ENCODE results near the gene CTXN1.

The CTXN1 gene

DNA sequence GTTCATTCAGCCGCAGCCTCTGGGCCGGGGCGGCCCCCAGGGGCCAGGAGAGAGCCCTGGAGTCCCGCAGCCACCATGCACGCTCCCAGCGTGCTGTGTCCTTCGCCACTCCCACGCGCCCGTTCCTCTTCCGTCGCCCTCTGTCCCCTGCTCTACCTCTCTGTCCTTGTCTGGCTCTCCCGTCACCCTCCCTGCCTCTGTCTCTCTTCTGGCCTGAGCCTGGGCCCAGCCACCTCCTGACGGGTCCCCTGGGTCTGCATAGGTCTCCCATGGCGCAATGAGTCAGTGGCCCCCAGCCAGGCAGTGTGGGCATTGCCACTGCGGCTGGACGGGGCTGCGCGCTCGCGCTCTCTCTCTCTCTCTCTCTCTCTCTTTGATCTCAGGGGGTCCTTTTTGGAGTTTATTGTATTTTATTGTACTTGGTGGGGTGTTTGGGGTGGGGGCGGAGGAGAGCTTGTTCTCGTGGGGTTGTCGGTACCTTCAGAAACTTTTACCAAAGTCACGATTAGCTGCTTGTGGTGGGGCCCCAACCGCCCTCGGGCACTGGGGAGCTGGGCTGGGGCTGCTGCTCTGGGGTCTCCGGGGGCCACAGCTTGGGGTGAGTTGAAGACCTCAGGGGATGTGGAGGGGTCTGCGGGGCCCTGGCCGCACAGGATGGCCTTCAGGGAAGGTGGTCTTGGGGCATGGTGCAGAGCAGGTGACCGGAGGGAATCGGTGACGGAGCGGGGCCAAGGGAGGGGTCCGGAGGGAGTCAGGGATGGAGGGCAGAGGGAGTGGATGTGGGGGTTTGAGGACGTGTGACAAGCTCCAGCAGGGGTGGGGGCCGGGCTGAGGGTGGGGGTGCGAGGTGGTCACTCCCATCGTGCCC lies 13.0 kb downstream of the CTXN1 start:
- DNase-seq: no peak

DNA sequence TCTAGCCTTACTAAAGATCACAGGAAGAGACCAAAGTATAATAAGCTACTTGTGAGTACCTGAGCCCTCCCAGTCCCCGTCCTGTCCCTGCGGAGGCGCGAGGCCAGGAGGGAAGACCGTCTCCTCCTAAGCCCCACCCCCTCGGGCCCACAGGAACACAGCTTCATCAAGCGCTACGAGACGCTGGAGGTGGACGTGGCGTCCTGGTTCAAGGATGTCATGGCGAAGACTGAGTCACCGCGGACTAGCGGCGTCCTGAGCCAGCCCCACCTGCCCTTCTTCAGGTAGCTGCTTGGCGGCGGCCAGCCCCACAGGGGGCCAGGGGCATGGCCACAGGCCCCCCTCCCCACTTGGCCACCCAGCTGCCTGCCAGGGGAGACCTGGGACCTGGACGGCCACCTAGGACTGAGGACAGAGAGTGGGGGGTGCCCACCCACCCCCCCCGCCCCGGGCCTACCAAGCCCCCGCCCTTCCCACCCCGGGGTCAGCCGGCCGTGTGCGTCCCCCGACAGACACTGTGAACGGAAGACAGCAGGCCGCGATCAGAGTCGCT lies 13.7 kb downstream of the CTXN1 start:
- DNase-seq: no peak

DNA sequence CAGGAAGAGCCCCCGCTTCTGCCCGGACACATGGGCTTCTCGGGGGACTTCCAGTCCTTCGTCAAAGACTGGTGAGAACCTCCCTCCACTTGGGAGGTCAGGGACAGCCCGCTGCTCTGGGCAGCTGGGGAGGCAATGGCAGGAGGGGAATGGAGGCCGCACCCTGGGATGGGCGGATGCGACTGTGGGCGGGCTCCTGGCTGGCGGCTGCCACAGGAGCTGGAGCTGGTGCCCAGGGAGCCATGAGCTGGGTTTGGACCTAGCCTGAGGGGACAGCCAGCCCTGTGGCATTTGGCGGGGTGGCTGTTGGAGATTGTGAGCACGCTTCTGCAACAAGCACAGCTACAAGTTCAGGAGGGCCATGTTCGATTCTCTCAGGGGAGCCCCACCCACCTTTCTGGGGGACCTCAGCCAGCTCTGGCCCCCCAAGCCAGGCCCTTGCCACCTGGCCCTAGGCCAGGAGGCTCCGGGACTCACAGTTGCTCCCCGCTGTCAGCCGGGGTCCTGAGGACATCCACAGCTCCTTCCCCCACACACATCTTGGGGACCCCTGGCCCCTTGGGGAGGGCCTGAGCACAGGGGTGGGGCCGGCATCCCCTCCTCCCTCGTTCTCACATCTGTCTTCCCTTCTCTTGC lies 14.3 kb downstream of the CTXN1 start:
- no peak for DNase-seq

DNA sequence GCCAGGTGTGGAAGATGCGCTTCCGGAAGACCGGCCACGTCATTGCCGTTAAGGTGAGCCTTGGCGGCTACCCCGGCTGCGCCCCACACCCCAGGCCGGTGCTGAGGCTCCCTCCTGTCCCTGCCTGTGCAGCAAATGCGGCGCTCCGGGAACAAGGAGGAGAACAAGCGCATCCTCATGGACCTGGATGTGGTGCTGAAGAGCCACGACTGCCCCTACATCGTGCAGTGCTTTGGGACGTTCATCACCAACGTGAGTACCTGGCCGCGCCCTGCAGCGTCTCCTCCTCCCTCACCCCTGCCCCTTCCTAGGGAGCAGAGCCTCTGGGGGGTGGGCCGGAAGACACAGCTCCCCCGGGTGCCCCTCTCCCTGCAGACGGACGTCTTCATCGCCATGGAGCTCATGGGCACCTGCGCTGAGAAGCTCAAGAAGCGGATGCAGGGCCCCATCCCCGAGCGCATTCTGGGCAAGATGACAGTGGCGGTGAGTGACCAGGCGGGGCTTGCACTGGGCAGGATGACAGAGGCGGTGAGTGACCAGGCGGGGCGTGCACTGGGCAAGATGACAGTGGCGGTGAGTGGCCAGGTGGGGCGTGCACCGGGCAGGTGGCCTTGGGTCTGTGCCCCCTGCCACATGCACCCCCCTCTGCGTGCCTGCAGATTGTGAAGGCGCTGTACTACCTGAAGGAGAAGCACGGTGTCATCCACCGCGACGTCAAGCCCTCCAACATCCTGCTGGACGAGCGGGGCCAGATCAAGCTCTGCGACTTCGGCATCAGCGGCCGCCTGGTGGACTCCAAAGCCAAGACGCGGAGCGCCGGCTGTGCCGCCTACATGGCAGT lies 15.4 kb downstream of the CTXN1 start:
- DNase-seq: no peak

DNA sequence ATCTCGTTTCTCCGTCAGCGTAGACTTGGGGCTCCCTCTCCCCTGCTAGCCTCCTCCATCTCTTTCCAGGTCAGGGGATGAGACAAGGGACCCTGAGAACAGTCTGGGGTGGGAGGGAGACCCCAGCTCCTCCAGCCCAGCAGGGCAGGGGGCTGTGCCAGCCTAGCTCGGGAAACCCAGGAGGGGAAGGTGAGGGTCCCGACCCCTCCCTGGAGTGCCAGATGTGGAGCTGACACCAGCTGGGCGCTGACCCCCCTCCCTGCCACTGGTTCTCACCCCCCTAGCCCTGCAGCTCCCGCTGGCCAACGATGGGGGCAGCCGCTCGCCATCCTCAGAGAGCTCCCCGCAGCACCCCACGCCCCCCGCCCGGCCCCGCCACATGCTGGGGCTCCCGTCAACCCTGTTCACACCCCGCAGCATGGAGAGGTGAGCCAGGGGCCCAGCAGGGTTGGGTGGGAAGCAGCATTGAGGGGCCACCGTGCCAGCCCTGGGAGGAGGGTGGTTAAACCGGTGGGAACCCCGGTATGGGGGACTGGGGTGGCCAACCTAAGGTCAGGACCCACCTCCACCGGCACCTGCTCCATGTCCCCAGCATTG lies 16.4 kb downstream of the CTXN1 start:
- DNase-seq: no peak

DNA sequence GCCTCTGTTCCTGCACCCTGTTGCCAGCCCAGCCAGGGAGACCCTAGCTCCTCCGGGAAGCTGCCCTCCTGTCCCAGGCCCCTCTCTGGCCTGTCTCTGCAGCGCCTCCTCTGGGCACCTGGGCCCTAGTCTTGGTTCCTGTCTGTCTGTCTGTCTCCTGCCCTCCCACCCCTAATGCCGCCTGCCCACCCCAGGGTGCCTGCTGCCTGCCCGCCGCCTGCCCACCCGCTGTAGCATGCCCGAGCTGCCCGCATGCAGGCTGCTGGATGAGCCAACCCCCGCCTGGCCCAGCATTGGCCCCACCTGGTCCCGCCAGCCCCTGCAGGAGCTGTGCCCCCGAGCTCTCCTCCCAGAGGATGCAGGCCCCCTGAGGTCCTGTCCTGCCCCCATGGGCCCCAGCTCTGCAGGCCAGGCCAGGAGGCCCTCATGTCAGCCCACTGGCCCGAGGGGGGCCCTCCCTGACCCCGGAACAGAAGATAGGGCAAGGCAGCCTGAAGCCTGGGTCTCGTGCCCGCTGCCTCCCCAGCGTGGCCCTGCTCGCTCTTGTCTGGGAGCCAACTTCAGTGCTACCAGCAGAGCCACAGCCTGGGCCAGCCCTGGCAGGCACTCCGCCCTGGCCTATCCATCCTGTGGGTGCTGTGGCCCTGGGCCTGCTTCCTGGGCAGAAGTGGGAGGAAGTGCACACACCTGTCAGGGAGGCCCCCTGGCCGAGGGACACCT lies 17.0 kb downstream of the CTXN1 start:
- DNase-seq: no peak

DNA sequence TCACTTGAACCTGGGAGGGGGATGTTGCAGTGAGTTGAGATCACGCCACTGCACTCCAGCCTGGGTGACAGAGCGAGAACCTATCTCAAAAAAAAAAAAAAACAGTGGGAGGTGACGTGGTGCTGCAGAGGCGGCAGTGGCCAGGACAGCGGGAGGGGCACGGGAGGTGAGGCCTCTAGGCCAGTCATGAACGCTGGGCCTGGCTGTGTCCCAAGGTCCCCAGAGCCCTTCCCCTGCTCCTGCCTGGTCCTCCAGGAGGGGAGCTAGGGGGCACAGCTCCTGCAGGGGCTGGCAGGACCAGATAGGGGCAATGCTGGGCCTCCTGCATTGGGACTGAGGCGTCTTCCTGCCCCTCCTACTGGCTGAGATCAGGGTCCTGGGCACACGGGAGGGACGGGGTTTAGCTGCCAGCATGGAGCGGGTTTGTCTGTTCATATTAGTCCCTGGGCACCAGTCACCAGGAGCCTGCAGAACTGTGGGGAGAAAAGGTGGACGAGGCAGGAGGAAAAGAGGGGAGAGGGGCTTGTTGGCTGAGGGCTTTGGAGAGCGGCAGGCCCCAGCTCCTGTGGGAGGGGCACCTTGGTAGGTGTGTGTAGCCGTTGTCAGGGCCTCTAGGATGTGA lies 17.7 kb downstream of the CTXN1 start:
- no peak for DNase-seq

DNA sequence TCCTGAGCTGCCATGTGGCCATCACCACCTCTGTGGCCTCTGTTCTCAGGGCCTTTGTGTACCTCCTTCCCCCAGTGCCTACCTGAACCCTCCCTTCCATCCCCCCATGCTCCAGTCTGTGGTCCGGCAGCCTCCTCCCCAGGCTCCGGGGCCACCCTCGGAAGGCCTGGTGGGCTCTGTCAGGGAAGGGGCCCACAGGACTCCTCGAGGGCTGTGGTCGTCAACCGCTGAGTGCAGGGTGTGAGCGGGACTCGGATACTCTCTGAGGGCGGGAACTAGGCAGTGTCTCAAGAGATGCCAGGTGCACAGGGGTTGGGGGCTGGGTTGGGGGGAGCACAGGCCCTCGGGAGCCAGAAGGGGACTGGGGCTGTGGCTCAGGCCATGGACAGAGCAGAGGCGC lies 18.4 kb downstream of the CTXN1 start:
- no peak for DNase-seq

DNA sequence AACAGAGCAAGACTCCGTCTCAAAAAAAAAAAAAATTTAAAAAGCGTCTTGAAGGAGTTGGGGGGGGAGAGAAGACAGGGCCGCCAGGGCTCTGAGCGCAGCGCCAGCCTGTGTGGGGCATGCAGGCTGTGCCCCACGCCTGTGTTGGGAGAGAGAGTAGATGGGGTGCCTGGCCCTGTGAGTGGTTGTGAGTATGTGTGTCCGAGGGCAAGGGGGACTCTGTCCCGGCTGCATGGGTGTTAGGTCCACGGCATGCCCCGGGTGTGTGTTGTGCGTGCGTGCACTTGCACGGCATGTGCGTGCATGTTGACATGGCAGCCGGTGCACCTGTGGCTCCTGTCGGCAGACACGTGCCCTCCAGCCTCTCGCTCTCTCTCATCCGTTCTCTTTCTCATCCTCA lies 18.8 kb downstream of the CTXN1 start:
- DNase-seq: no peak

DNA sequence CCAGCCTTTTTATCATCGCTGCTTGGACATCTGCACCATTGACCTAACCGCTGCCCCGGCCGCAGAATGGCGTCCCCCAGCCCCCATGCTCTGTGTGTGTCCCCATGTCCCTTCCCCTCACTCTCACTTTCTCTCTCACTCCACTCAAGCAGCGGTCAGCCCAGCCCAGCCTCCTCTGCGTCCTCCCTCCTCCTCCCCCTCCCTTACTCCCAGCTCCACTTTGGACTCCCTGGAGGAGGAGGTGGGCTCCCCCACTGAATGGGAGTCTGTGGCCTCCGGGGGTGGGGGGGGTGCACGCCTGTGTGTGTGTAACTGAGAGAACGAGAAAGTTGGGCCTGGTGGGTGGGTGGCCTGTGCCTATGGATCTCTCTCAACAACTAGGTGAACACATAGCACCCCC lies 20.1 kb downstream of the CTXN1 start:
- no peak for DNase-seq

DNA sequence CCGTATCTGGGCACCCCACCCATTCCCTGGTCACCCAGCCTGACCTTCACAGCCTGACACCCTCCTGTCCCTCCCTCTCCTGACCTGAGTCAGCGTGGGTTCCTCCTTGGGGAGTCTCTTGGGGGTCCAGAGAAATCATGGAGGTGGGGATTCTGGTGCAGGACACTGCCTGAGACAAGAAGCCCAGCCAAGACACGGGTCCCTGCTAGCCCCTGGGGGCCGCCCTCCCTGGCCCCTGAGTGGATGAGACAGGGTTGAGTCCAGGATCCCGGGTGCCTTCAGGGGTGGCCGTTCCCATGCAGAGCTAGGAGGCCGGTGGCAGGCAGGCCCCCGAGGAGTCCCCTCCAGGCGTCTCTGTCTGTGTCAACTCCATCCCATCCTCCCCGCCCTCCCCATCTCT lies 20.7 kb downstream of the CTXN1 start:
- no peak for DNase-seq

DNA sequence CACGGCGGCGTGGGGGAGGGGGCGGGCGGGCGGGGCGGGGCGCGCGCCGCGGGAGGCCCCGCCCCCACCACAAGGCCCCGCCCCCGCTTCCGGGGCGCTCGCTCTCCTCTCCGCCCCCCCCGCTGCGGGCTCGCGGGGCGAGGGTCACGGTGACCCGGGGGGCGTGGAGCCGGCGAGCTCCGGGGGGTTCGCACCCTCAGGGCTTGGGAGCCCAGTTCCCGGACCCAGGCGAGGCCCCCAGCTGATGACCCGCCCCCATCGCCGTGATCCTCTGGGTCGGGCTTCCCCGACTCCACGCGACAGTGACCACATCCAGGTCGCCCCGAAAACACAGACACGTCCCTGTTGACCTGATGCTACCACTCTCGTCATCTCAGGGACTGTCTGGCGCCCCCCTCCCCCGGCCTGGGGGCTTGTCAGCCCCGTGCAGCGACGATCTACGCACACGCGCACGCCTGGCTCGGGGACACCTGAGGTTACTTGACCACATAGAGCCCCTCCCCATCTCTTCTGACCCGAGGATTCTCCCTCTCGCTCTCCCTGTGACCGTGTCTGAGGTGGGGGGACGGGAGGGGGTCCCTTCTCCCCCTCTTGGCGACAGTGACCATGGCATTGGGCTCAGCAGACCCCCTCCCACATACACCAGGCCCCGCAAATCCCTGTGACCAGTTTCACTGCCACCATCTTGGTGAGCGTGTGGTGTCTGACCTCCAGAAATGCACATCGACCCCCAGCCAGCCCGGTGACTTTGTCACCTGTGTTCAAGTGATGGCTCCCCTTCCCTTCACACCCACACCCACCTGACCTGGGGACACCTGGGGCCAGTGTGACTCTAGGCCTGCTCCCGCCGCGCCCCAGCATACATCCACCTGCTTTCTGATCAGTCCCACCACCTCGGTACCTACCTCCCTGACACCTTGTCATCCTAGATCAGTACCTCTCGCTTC lies 21.6 kb downstream of the CTXN1 start:
- no peak for DNase-seq

DNA sequence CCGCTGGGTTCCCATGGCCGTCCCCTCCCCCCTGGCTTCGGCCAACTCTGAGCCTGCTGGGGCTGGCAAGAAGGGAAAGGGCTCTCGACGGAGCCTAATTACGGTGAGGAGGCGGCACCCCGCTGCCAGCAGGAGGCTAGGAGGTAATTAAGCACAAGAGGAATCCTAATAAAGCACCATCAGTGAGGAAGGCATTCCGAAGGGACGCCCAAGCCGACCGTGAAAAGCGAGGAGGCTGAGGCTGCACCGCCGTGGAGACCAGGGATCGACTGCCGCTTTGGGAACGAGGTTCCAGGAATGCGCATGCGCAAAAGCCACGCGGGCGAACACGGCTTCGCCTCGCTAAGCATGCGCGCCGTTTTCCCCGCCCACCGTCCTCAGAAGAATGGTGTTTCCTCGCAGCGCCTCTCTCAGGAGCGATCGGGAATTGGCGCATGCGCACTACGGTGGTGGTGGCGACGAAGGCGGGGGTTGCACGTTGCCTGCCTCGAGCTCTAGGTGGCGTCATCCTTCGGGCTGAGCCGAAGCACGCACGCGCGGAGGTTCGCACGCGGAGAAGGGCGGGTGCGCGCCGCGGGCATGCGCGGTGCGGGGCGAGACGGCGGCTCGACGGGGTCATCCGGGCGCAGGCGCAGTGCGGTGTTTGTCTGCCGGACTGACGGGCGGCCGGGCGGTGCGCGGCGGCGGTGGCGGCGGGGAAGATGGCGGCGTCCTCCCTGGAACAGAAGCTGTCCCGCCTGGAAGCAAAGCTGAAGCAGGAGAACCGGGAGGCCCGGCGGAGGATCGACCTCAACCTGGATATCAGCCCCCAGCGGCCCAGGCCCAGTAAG lies 22.5 kb downstream of the CTXN1 start, which contains the start of gene MAP2K7:
Gene MAP2K7, plus strand, starts transcription at position 634 of the 830 bp plus-strand sequence. Its CDS starts 68 bp downstream, at position 702.
- peak; percentile 100 for DNase-seq

DNA sequence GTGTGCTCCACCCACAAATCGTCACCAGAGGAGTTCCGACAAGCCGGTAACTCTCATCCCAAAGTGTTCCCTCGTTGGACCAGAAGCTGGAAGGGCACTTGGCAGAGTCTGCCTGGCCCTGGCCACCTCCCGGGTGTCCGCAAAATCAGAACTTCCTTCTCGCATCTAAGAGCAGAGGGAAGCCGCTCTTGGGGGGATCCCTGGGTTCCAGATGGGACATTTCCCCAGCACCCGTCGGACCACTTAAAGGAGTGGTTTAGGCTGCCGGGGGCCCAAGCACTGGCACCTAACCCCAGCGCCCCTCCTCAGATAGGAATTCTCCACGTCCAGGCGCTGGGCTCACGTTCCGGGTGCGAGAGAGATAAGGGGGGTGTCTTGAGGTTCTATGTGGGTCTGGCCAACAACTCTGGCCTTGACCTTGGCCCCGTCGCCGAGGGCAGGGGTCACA lies 23.1 kb downstream of the CTXN1 start:
- no peak for DNase-seq

DNA sequence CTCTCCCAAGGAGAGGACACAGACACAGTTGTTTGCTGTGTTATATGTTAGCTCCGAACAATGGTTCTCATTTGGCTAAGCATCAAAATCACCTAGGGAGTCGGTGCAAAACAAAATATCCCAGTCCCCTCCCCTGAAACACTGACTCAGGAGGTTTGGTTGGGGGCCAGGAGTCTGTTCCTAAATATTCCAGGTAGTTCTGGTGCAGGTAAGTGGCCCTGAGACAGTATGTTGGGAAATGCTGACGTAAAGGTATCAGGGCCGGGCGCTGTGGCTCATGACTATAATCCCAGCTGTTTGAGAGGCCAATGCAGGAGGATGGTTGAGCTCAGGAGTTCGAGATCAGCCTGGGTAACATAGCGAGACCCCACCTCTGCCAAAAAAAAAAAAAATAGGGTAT lies 24.6 kb downstream of the CTXN1 start:
- no peak for DNase-seq

DNA sequence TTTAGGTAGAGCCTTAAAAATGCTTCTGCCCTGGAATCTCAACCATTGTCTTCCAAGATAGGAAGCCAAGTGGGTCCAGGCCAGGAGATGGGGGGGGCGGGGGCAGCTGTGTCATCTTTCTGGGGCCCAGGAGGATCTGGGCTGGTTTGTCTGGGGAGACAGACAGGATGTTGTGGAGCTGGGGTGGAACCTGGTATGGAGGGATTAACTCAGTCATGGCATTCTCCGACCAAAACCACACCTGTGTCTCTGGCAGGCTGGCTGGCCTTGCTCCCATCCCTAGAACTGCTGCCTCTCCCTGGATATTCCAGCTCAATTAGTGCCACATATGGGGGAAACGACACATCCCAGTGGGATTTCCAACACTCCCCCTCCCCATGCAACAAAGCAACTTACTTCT lies 25.0 kb downstream of the CTXN1 start:
- DNase-seq: no peak

DNA sequence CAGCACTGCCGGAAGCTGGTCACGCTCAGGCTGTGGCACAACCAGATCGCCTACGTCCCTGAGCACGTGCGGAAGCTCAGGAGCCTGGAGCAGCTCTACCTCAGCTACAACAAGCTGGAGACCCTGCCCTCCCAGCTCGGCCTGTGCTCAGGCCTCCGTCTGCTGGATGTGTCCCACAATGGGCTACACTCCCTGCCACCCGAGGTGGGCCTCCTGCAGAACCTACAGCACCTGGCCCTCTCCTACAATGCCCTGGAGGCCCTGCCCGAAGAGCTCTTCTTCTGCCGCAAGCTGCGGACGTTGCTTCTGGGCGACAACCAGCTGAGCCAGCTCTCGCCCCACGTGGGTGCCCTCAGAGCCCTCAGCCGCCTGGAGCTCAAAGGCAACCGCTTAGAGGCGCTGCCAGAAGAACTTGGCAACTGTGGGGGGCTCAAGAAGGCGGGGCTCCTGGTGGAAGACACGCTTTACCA lies 25.5 kb downstream of the CTXN1 start:
- DNase-seq: no peak

DNA sequence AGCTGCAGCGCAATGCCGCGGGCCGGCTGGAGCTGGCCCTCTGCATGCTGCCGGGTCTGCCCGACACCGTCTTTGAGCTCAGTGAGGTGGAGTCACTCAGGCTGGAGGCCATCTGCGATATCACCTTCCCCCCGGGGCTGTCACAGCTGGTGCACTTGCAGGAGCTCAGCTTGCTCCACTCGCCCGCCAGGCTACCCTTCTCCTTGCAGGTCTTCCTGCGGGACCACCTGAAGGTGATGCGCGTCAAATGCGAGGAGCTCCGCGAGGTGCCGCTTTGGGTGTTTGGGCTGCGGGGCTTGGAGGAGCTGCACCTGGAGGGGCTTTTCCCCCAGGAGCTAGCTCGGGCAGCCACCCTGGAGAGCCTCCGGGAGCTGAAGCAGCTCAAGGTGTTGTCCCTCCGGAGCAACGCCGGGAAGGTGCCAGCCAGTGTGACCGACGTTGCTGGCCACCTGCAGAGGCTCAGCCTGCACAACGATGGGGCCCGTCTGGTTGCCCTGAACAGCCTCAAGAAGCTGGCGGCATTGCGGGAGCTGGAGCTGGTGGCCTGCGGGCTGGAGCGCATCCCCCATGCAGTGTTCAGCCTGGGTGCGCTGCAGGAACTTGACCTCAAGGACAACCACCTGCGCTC lies 26.1 kb downstream of the CTXN1 start:
- no peak for DNase-seq

DNA sequence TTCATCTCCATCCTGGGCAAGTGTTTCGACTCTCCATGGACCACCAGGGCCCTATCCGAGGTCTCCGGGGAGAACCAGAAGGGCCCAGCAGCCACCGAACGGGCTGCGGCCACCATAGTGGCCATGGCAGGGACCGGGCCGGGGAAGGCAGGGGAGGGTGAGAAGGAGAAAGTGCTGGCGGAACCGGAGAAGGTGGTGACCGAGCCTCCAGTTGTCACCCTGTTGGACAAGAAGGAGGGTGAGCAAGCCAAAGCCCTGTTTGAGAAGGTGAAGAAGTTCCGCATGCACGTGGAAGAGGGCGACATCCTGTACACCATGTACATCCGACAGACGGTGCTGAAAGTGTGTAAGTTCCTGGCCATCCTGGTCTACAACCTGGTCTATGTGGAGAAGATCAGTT lies 27.0 kb downstream of the CTXN1 start:
- no peak for DNase-seq
